Activated CD4-positive, CD25-positive, alpha-beta regulatory T cell treated with anti-CD3 and anti-CD28 coated beads, Interleukin-2, amount 50 U/mL, for 72 hours (primary cell): ENCODE results near the gene CFAP92.
"Not testable (repeated sequence)": the region's sequence is repeated elsewhere in the genome, so short reads cannot be mapped to it uniquely, and the experiment has no call there.

Experiments used
- DNase-seq: peaks from one replicate; pipeline ENCODE4 v3.0.0; 2021

Gene CFAP92

DNA sequence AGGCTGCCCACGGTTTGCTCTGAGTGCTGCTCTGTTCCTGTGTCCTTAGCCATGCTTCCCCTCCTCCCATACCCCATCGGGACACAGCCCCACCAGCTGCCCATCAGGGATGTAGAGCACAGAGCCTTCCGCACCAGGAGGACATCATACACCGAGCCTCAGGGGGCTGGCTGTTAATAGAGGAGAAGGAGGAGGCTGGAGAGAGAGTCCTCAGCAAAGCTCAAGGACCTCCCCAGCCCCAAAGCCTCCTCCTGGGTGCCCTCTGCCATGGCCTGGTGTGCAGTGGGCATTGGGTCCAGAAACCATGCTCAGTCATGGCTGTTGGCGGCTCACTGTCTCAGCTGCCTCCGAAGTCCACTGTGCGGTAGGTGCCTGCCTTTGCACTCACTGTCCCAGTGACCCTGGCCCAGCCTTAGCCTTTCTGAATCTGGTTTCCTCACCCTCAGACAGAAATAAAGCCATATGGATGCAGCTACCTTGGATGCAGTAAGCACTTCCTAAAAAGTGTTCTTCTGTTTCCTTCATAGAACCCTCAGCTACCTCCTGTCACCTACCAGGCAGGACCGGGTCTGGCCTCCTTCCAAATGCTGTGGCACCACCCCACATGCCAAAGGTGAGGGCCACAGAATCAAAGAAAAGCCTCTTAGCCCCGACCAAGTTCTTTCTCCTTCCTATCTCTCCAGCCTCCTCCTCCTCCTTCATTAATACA lies 60.5 kb downstream of the CFAP92 start:
- no peak for DNase-seq

DNA sequence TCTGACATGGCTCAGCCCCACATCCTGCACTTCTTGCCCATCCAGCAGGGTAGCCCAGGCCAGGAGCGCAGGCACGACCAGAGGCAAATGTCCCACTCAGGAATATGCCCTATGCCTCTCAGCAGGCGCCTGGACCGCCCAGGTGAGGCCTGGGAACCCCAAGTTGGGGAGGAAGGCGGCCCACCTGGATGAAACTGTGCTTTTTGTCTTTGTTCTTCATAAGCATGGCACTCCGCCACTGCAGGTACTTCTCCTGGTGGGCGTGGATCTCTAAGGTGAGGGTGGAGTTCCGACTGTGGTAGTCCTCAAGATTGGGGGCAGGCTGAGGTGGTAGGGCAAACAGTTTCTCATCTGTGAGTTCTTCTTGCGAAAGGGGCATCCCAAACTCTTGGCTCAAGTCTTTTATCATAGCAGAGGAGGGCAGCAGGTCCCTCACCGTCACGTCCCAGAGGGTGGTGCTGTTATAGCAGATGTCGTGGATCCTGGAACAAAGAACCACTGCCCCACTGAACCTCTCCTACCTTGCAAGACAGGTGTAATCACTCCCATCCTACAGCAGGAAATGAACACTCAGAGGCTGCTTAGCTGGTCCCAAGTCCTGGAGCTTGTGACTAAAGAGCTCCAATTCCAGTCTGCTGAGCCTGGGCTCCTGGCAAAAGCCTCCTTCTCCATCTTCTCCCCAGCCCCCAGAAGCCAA lies 61.2 kb downstream of the CFAP92 start:
- no peak for DNase-seq

DNA sequence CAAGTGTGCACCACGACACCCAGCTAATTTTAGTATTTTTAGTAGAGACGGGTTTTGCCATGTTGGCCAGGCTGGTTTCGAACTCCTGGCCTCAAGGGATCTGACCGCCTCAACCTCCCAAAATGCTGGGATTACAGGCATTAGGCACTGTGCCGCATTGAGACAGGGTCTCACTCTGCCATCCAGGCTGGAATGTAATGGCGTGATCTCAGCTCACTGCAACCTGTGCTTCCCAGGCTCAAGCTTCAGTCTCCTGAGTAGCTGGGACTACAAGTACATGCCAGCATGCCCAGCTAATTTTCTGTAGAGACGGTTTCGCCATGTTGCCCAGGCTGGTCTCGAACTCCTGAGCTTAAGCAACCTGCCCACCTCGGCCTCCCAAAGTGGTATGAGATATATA lies 62.8 kb downstream of the CFAP92 start:
- DNase-seq, result no peak

DNA sequence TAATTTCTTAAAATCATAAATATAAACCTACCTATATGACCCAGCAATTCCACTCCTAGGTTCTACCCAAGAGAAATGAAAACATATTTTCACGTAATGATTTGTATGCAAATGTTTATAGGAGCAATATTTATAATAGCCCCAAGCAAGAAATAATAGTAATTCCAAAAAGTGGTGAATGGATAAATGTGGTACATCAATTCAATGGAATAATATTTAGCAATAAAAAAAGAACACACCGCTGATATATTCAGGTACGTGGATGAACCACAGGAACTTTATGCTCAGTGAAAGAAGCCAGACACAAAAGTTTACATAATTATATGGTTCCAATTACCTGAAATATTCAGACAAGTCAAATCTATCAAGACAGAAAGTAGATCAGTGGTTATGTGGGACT lies 64.5 kb downstream of the CFAP92 start:
- DNase-seq, result no peak

- DNase-seq, result not testable (repeated sequence)
These were observed 69.9 kb downstream of the CFAP92 start for GRCh38 chr3:128923986-128924385.

GRCh38 chr3:128923576-128923975 lies 70.3 kb downstream of the CFAP92 start:
- DNase-seq, result no peak

DNA sequence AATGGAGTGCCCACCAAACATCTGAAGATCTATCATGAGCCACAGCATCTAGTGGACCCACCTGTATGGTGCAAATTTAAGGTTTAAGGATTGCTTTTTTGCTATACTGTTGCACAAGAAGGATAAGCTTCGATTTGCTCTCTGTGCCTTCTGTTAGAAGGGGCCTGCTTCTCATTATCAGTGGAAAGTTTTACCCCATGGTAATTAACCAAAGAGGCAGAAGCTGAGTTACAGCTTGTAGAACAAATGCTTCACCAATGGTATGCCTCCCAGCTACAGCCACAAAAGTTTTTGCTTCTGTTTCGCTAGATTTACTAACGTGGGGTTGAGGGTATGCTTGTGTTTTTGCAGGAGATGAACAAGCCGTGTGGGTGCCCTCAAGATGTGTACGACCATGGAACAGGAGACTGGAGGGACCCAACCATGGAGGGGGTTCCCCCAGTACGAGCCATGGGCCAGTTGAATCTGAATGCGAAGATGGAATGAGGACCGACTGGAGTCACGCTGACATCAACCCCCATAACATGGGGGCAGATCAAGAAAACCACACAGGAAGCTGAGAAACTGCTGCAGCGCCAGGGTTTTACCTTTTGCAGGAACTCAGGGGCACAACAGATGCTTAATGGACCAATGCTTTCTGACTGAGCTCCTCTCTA lies 70.9 kb downstream of the CFAP92 start:
- peak; percentile 57 for DNase-seq

GRCh38 chr3:128919988-128920387 lies 73.9 kb downstream of the CFAP92 start:
- no peak for DNase-seq

DNA sequence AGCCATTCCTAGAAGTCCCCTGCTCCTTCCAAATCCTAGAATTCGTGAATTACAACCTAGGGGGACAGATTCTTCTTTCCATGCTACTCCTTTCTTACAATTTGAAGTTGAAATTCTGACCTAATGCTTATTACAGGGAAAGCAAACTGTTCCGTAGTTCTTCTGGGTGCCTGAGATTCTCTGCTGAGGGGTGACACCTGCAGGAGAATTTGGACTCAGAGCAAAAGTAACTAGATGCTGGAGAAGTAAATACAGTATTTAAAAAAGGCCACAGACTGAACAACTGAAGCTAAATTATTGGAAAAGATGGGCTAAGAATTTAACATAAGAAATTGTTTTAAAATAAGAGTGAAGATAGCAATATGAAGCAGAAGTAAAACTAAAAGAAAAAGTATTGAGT lies 76.6 kb downstream of the CFAP92 start:
- no peak for DNase-seq

- DNase-seq, result no peak
These were observed 78.8 kb downstream of the CFAP92 start for GRCh38 chr3:128914966-128915645.

DNA sequence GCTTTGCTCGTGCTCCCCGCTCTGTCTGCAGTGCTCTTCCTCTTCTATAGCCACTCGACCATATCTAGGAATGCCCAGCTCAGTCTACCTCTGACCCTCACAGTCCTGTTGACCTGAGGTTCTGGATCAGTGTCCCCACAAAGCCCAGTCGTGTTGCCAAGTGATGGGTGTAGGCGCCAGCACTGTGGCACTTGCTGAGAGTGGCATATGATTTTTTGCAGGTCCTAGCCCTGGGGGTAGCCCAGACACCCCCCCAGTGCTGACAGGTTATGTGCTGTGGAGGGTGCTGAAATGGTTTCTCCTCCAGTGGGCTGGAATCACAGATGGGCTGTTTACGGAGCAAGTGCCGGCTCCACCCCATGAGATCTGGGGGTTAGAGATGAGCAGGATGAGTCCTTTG lies 82.0 kb downstream of the CFAP92 start:
- DNase-seq, result no peak

DNA sequence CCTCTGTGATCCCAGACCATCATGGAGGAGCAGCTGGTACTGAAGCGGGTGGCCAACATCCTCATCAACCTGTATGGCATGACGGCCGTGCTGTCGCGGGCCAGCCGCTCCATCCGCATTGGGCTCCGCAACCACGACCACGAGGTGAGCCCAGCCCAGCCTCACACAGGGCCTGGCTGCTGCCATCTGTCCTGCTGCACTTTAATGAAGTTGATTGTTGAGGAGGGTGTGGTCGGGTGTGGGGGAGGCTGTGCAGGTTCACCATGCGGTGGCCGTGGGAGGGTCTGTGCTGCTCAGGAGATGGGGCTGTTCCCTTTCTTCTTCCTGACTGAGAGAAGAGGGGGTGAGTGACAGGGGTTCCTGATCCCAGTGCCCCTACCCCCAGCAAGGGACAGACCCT lies 83.9 kb downstream of the CFAP92 start:
- no peak for DNase-seq

- no peak for DNase-seq
These were observed 84.9 kb downstream of the CFAP92 start for GRCh38 chr3:128908951-128909350.

DNA sequence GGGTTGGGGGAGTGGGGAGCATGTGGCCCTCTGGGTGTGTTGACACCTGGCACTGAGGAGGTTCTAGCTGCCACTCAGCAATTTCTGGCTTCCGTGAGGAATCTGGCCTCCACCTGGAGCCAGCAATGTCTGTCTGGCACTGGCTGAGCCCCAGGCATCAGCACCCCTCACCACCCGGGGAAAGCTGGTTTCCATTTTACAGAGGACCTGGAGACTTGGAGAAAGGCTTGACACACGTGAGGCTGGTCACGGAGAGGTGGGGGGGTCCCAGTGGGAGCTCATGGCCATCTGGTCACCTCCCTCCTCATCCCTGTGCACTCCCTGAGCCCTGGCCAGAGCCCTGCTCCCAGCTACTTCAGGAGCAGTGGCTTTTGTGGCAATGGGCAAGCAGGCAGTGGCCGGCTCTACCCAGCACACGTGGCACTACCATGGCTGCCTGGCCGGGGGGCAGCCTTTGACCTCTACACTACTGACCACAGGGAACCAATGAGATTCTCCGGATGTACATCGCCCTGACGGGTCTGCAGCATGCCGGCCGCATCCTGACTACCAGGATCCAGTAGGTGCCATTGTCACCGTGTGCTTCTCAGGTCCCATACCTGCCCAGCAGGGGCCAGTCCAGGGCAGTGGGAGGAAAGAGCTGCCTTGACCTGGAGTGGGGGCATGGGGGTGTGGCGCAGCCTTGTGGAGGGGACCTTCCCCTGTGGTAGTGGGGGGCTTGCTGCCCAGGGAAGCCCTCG lies 86.0 kb downstream of the CFAP92 start:
- no peak for DNase-seq

- no peak for DNase-seq
These were observed 86.9 kb downstream of the CFAP92 start for GRCh38 chr3:128906804-128907525.

GRCh38 chr3:128906031-128906803 lies 87.7 kb downstream of the CFAP92 start:
- DNase-seq, result no peak

GRCh38 chr3:128903501-128903900 lies 90.4 kb downstream of the CFAP92 start:
- no peak for DNase-seq

DNA sequence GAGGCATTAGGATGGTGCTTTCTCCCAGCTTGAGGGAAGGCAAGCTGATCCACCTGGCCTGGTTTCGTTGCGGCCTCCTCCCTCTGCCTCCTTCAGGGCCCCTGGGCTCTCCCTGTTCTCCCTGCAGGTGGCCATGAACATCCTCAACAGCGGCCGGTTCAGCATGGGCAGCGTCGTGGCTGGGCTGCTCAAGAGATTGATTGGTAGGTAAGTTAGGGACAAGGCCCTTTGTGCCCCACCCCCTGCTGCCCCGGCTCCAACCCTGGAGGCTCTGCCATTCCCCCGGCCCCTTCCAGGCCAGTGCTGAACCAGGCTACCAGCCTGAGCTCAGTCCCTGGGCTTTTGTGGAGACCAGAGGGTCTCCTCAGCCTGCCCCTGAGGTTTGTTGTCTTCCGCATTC lies 91.5 kb downstream of the CFAP92 start:
- no peak for DNase-seq

- no peak for DNase-seq
These were observed 97.8 kb downstream of the CFAP92 start for GRCh38 chr3:128895843-128896697.

- no peak for DNase-seq
These were observed 104.6 kb downstream of the CFAP92 start for GRCh38 chr3:128889139-128889894.
